Measurements from ENCODE around the gene HOXA11.

The HOXA11 gene

GRCh38 chr7:27172315-27172774 lies 12.7 kb downstream of the HOXA11 start:
- Histone ChIP-seq H3K79me2 (ENCODE audit: control insufficient read depth, low read length) (no peaks in the 10 kb centered on the region), H4K20me1 (ENCODE audit: control insufficient read depth, insufficient read depth, low read depth, low read length) (peaks cover 5% of the 10 kb centered on the region; the same call in 1 of the 2 replicates), H3K9me3 (ENCODE audit: control insufficient read depth, insufficient read depth, low read length) (no peaks in the 10 kb centered on the region), H3K27me3 (ENCODE audit: control insufficient read depth, low read length) (peaks cover 79% of the 10 kb centered on the region), H3K27ac (ENCODE audit: low read depth, low read length) (no peak overlapping the region), H3K4me3 (ENCODE audit: low read length) (no peak overlapping the region), H3K4me2 (ENCODE audit: low read length) (peak overlapping the region; percentile 73; the same call in 1 of the 2 replicates), H3K36me3 (ENCODE audit: control insufficient read depth, low read length) (no peaks in the 10 kb centered on the region), H3K9me2 (replicated peaks; ENCODE audit: control insufficient read depth, low read length) (no peaks in the 10 kb centered on the region), H3K4me1 (ENCODE audit: control insufficient read depth, low read length) (peaks cover 13% of the 10 kb centered on the region), H3F3A (ENCODE audit: control insufficient read depth, insufficient read depth) (peaks cover 10% of the 10 kb centered on the region)
- TF ChIP-seq CTCF (IDR thresholded peaks at IDR 0.05; ENCODE audit: low read depth, low read length, poor library complexity, severe bottlenecking) (no peak), EZH2phosphoT487 (IDR thresholded peaks at IDR 0.05; ENCODE audit: borderline replicate concordance, low read length) (no peak)

- peaks cover 85% of the 10 kb centered on the region for H3K27me3 ChIP-seq (ENCODE audit: control insufficient read depth, low read length)
Observed at GRCh38 chr7:27171637-27172314, 13.3 kb downstream of the HOXA11 start.

GRCh38 chr7:27171325-27171636 lies 13.8 kb downstream of the HOXA11 start:
- TF ChIP-seq CTCF (IDR thresholded peaks at IDR 0.05; ENCODE audit: low read depth, low read length, poor library complexity, severe bottlenecking) (no peak), EZH2phosphoT487 (IDR thresholded peaks at IDR 0.05; ENCODE audit: borderline replicate concordance, low read length) (peak; percentile 34; the same call in 1 of the 2 replicates)
- H3K4me1 ChIP-seq (ENCODE audit: control insufficient read depth, low read length) = peaks cover 13% of the 10 kb centered on the region
- H3K79me2 ChIP-seq (ENCODE audit: control insufficient read depth, low read length) = no peaks in the 10 kb centered on the region
- peaks cover 10% of the 10 kb centered on the region for H3F3A ChIP-seq (ENCODE audit: control insufficient read depth, insufficient read depth)
- no peaks in the 10 kb centered on the region for H3K36me3 ChIP-seq (ENCODE audit: control insufficient read depth, low read length)
- H4K20me1 ChIP-seq (ENCODE audit: control insufficient read depth, insufficient read depth, low read depth, low read length) = peaks cover 5% of the 10 kb centered on the region; the same call in 1 of the 2 replicates
- no peak overlapping the region for H3K4me3 ChIP-seq (ENCODE audit: low read length)
- no peaks in the 10 kb centered on the region for H3K9me3 ChIP-seq (ENCODE audit: control insufficient read depth, insufficient read depth, low read length)
- peaks cover 90% of the 10 kb centered on the region for H3K27me3 ChIP-seq (ENCODE audit: control insufficient read depth, low read length)
- H3K4me2 ChIP-seq (ENCODE audit: low read length) = no peak overlapping the region
- H3K9me2 ChIP-seq (replicated peaks; ENCODE audit: control insufficient read depth, low read length) = no peaks in the 10 kb centered on the region
- no peak overlapping the region for H3K27ac ChIP-seq (ENCODE audit: low read depth, low read length)

More at GRCh38 chr7:27171637-27172314, 13.3 kb downstream of the HOXA11 start:
- no peaks in the 10 kb centered on the region for H3K9me2 ChIP-seq (replicated peaks; ENCODE audit: control insufficient read depth, low read length)
- peaks cover 13% of the 10 kb centered on the region for H3K4me1 ChIP-seq (ENCODE audit: control insufficient read depth, low read length)
- no peak overlapping the region for H3K4me2 ChIP-seq (ENCODE audit: low read length)
- no peaks in the 10 kb centered on the region for H3K36me3 ChIP-seq (ENCODE audit: control insufficient read depth, low read length)
- H3K4me3 ChIP-seq (ENCODE audit: low read length) = no peak overlapping the region
- H4K20me1 ChIP-seq (ENCODE audit: control insufficient read depth, insufficient read depth, low read depth, low read length) = peaks cover 5% of the 10 kb centered on the region; the same call in 1 of the 2 replicates
- H3K9me3 ChIP-seq (ENCODE audit: control insufficient read depth, insufficient read depth, low read length) = no peaks in the 10 kb centered on the region
- TF ChIP-seq EZH2phosphoT487 (IDR thresholded peaks at IDR 0.05; ENCODE audit: borderline replicate concordance, low read length) = no peak
- TF ChIP-seq CTCF (IDR thresholded peaks at IDR 0.05; ENCODE audit: low read depth, low read length, poor library complexity, severe bottlenecking) = no peak
- H3K27ac ChIP-seq (ENCODE audit: low read depth, low read length) = no peak overlapping the region
- no peaks in the 10 kb centered on the region for H3K79me2 ChIP-seq (ENCODE audit: control insufficient read depth, low read length)
- peaks cover 10% of the 10 kb centered on the region for H3F3A ChIP-seq (ENCODE audit: control insufficient read depth, insufficient read depth)

Measured in DOHH2 (cell line).